Myometrial cell (primary cell): Measurements from ENCODE around the gene CARD16. TPM values are rescaled to one million over a fixed set of nuclear protein-coding genes. Genes with fewer than 3 reads are reported as not detected.

Experiments
- total RNA-seq: library from RNA; depleted of rRNA; stranded (reverse); fragments of >200 nt; gene quantifications from 2 replicates; pipeline ENCODE4 v1.2.3, GENCODE V29; 2015

CARD16 gene
- 11.5 and 37.6 TPM in 2 replicates for total RNA-seq

DNA sequence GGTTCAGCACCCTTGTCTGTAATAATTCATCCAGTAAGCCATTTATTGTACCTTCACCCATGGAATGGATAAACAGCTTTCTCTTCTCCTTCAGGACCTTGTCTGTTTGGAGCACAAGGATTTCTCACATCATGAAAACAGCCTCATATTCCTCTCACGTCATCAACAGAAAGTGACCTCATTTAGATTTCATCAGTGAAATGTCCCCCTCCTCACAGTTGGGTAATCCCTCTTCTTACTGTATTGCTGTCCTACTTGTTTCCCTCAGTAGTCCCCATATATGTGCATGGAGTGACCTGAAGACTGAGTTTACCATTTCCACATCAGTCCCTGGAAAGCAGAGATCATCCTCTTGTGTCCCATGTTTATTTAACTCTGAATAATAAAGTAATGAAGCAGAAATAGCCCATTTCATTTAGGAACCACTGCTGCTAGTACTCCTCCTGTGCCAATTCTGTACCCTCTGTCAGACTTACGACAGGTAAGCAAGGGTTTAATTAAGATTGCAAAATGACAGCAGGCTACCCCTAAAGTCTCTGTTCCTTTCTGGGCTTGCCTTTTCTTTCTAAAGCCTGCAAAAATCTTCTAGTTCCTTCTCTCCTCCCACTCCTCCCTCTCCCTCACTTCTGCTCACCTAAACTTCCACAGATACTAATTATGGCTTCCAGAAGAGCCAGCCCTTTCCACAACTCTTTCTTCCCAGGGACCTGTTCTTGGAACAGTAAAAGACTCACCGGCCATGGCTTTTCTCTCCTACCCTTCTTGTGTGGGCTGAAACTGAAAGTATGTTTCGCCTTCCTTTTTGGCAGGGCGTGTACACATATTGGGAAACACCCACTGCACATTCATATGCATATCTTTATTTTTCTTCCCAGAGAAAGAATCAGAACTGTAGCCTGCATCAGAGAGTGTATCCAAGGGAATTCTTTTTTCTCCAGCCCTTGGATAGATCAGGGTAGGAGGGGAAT is at the start of gene CARD16:
TSS of gene CARD16 (minus strand) at position 779 of the 968 bp plus-strand sequence. CDS start at position 741, 38 bp downstream.

GRCh38 chr11:105034813-105035620 is 10.1 kb downstream of the CARD16 start, which contains the start of gene CASP1:
Gene CASP1 (minus strand): TSS chr11:105035144. CDS start chr11:105035113, 31 bp downstream.

GRCh38 chr11:105023003-105023402 is 22.1 kb downstream of the CARD16 start, which contains the start of gene CASP5:
Gene CASP5 (minus strand): TSS chr11:105023168. CDS start chr11:105023136, 32 bp downstream.

Other genes with a start within 250 kb of the CARD16 start
- gene CASP12, start 146.9 kb downstream of the CARD16 start, total RNA-seq: not detected in 2 replicates
- gene CASP4, start 76.8 kb downstream of the CARD16 start, total RNA-seq: 102 and 120 TPM in 2 replicates
- not detected in 2 replicates for gene CASP5, start 22.2 kb downstream of the CARD16 start, total RNA-seq
- gene CASP1, start 10.2 kb downstream of the CARD16 start, total RNA-seq: 13.3 and 25.7 TPM in 2 replicates
- not detected in 2 replicates for gene CARD18, start 94.4 kb upstream of the CARD16 start, total RNA-seq